Measurements from ENCODE around the gene LRBA. TPM values are rescaled to one million over a fixed set of nuclear protein-coding genes. Genes with fewer than 3 reads are reported as not detected.

The LRBA gene
- total RNA-seq, 1 experiment from 2014 or later: 55.3 TPM

DNA sequence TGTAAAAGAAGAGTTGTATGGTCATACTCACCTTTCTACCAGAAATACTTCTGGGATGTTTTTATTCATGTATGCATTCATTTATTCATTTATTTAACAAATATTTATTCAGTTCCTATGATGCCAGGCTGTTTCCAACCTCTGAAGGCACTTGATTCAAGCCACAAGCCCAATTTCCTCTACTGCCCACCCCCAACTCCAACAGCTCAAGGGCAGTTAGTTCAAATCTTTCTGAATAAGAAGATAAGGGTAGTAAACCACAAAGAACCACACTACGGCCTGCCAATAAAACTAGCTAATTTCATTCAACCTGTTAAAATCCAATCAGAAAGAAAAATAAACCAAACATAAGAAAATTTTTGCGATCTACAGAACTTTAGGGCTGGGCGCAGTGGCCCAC is 31.2 kb downstream of the LRBA start:
- Histone ChIP-seq H3K79me1 (ENCODE audit: insufficient read depth, low read depth, low read length, poor library complexity, severe bottlenecking) (no peaks in the 10 kb centered on the region), H3K4ac (ENCODE audit: low read depth, low read length) (no peak overlapping the region), H3K4me2 (ENCODE audit: insufficient read depth, insufficient read length, low read length) (no peak overlapping the region), H2BK5ac (ENCODE audit: insufficient read length, low read length) (no peak overlapping the region), H3T11ph (ENCODE audit: low read length) (no peak overlapping the region), H3K27ac (ENCODE audit: insufficient read length, low read depth, low read length) (no peak overlapping the region), H4K8ac (replicated peaks; ENCODE audit: insufficient read length, low read depth, low read length) (no peak overlapping the region), H3K56ac (ENCODE audit: insufficient read length, low read depth, low read length) (no peak overlapping the region), H4K20me1 (ENCODE audit: control insufficient read depth, insufficient read depth, insufficient read length) (no peaks in the 10 kb centered on the region), H2BK12ac (ENCODE audit: insufficient read length, low read depth, low read length) (no peak overlapping the region), H2AK5ac (ENCODE audit: insufficient read length, low read length) (no peak overlapping the region), H3K79me2 (ENCODE audit: insufficient read depth, low read length) (peaks cover 3% of the 10 kb centered on the region; the same call in 1 of the 2 replicates), H2BK20ac (ENCODE audit: low read depth, low read length, poor library complexity, severe bottlenecking) (no peak overlapping the region), H3K18ac (ENCODE audit: insufficient read length, low read depth, low read length) (no peak overlapping the region), H3K9me3 (ENCODE audit: control insufficient read depth, low read depth, low read length) (no peaks in the 10 kb centered on the region), H3K23me2 (ENCODE audit: insufficient read length, low read depth, low read length, poor library complexity, severe bottlenecking) (no peaks in the 10 kb centered on the region), H2BK15ac (ENCODE audit: low read depth, low read length) (no peak overlapping the region), H3K23ac (ENCODE audit: insufficient read length, low read depth, low read length) (no peak overlapping the region), H3K4me1 (ENCODE audit: insufficient read depth, low read length) (no peaks in the 10 kb centered on the region), H3K14ac (ENCODE audit: insufficient read depth, low read length) (no peak overlapping the region), H3K9ac (ENCODE audit: extremely low read depth, insufficient read length, low read length) (no peak overlapping the region), H4K5ac (ENCODE audit: insufficient read length, low read depth, low read length) (no peak overlapping the region), H2AFZ (ENCODE audit: low read length) (no peak overlapping the region), H4K91ac (ENCODE audit: insufficient read length, low read depth, low read length) (no peak overlapping the region), H3K27me3 (ENCODE audit: insufficient read depth, low read length) (no peaks in the 10 kb centered on the region), H2BK120ac (ENCODE audit: low read depth, low read length, poor library complexity, severe bottlenecking) (no peak overlapping the region)
- Mint-ChIP-seq H3K36me3 (ENCODE audit: insufficient read depth in 1 of 3, low read depth in 3 of 3) (peaks cover 2 to 16% (median 5%) of the 10 kb centered on the region in 3 experiments; a peak in 6 of 7 replicates), H3K4me3 (no peak overlapping the region), H3K4me1 (peaks cover 8 to 19% of the 10 kb centered on the region in 2 experiments; a peak in 3 of 4 replicates), H3K27ac (no peak overlapping the region; a peak in 2 of 7 replicates), H3K27me3 (ENCODE audit: low read depth) (no peaks in the 10 kb centered on the region), H3K9me3 (peaks cover 0 to 2% of the 10 kb centered on the region in 2 experiments; a peak in 2 of 5 replicates)
- DNase-seq: no peak
- TF ChIP-seq, protein P1, sequence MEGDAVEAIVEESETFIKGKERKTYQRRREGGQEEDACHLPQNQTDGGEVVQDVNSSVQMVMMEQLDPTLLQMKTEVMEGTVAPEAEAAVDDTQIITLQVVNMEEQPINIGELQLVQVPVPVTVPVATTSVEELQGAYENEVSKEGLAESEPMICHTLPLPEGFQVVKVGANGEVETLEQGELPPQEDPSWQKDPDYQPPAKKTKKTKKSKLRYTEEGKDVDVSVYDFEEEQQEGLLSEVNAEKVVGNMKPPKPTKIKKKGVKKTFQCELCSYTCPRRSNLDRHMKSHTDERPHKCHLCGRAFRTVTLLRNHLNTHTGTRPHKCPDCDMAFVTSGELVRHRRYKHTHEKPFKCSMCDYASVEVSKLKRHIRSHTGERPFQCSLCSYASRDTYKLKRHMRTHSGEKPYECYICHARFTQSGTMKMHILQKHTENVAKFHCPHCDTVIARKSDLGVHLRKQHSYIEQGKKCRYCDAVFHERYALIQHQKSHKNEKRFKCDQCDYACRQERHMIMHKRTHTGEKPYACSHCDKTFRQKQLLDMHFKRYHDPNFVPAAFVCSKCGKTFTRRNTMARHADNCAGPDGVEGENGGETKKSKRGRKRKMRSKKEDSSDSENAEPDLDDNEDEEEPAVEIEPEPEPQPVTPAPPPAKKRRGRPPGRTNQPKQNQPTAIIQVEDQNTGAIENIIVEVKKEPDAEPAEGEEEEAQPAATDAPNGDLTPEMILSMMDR (conservative IDR thresholded peaks at IDR 0.05): no peak
- WGBS (ENCODE audit: extremely low coverage, insufficient read length, low lambda C conversion rate): no CpG with 5 or more reads among the region's 3 CpGs
